SK-N-SH treated with all-trans-retinoic acid at 6 μM for 48 hours (cell line): Measurements from ENCODE around the gene WAPL.
"Not testable (repeated sequence)": the region's sequence is repeated elsewhere in the genome, so short reads cannot be mapped to it uniquely, and the experiment has no call there.

Source experiments
- ATAC-seq: fragments of 200-7000 bp; cut with Tn5 transposase; 3 replicates; pipeline ENCODE4 v1.9.1; 2020; ENCODE audit warnings: mild to moderate bottlenecking, moderate library complexity
- ARNTL ChIP-seq: fragments of 450-650 bp; formaldehyde crosslinking; IDR thresholded peaks from 2 replicates; pipeline ENCODE4 v1.5.0; 2020; ENCODE audit warnings: low read depth, mild to moderate bottlenecking, moderate library complexity, borderline replicate concordance
- BACH2 ChIP-seq: fragments of 250-450 bp; sonication (Bioruptor Pico); IDR thresholded peaks from 2 replicates; pipeline ENCODE4 v1.9.0; 2021; ENCODE audit warnings: mild to moderate bottlenecking, borderline replicate concordance
- CSDC2 ChIP-seq: fragments of 250-450 bp; sonication (Bioruptor Pico); IDR thresholded peaks from 2 replicates; pipeline ENCODE4 v1.5.0; 2020; ENCODE audit warnings: mild to moderate bottlenecking, moderate library complexity
- ESRRG ChIP-seq: fragments of 250-450 bp; sonication (Bioruptor Pico); IDR thresholded peaks from 2 replicates; pipeline ENCODE4 v1.6.1; 2021; ENCODE audit warnings: mild to moderate bottlenecking
- GLIS3 ChIP-seq: fragments of 250-450 bp; sonication (Bioruptor Pico); IDR thresholded peaks from 2 replicates; pipeline ENCODE4 v1.5.0; 2020; ENCODE audit warnings: mild to moderate bottlenecking, moderate library complexity
- ISL1 ChIP-seq: fragments of 250-450 bp; sonication (Bioruptor Pico); IDR thresholded peaks from 2 replicates; pipeline ENCODE4 v2.1.2; 2022; ENCODE audit warnings: mild to moderate bottlenecking, moderate library complexity
- OSR1 ChIP-seq: fragments of 250-450 bp; sonication (Bioruptor Pico); IDR thresholded peaks from 2 replicates; pipeline ENCODE4 v1.8.0; 2022; ENCODE audit warnings: moderate library complexity, mild to moderate bottlenecking, inconsistent platforms
- PPARA ChIP-seq: fragments of 250-450 bp; sonication (Bioruptor Pico); IDR thresholded peaks from 2 replicates; pipeline ENCODE4 v1.5.0; 2020; ENCODE audit warnings: mild to moderate bottlenecking, borderline replicate concordance
- RARB ChIP-seq: fragments of 250-450 bp; sonication (Bioruptor Pico); IDR thresholded peaks from 2 replicates; pipeline ENCODE4 v1.8.0; 2021; ENCODE audit warnings: mild to moderate bottlenecking, moderate library complexity
- SNAI2 ChIP-seq: fragments of 250-450 bp; sonication (Bioruptor Pico); IDR thresholded peaks from 2 replicates; pipeline ENCODE4 v1.5.0; 2020; ENCODE audit warnings: mild to moderate bottlenecking, moderate library complexity
- TCF4 ChIP-seq: fragments of 250-450 bp; sonication (Bioruptor Pico); IDR thresholded peaks from 2 replicates; pipeline ENCODE4 v1.8.0; 2021; ENCODE audit warnings: mild to moderate bottlenecking, moderate library complexity, borderline replicate concordance
- TOX ChIP-seq: fragments of 250-450 bp; sonication (Bioruptor Pico); IDR thresholded peaks from 2 replicates; pipeline ENCODE4 v1.8.0; 2021; ENCODE audit warnings: mild to moderate bottlenecking, moderate library complexity, borderline replicate concordance
- ZC3H10 ChIP-seq: fragments of 250-450 bp; sonication (Bioruptor Pico); IDR thresholded peaks from 2 replicates; pipeline ENCODE4 v1.5.1; 2021; ENCODE audit warnings: mild to moderate bottlenecking, moderate library complexity
- ZFP3 ChIP-seq: fragments of 250-450 bp; sonication (Bioruptor Pico); IDR thresholded peaks from 2 replicates; pipeline ENCODE4 v1.5.0; 2020; ENCODE audit warnings: mild to moderate bottlenecking, moderate library complexity
- ZFP30 ChIP-seq: fragments of 450-650 bp; formaldehyde crosslinking; IDR thresholded peaks from 2 replicates; pipeline ENCODE4 v1.5.0; 2022; ENCODE audit warnings: mild to moderate bottlenecking, moderate library complexity
- ZNF565 ChIP-seq: fragments of 450-650 bp; formaldehyde crosslinking; conservative IDR thresholded peaks from 2 replicates; pipeline ENCODE4 v1.5.0; 2020; ENCODE audit warnings: low read depth, mild to moderate bottlenecking, moderate library complexity
- ZNF70 ChIP-seq: fragments of 450-650 bp; formaldehyde crosslinking; IDR thresholded peaks from 2 replicates; pipeline ENCODE4 v1.5.0; 2020; ENCODE audit warnings: mild to moderate bottlenecking, moderate library complexity
- ZNF8 ChIP-seq: fragments of 450-650 bp; formaldehyde crosslinking; IDR thresholded peaks from 2 replicates; pipeline ENCODE4 v1.5.0; 2020; ENCODE audit warnings: mild to moderate bottlenecking, moderate library complexity
- TF ChIP-seq, protein P1 (sequence below): fragments of 250-450 bp; sonication (Bioruptor Pico); IDR thresholded peaks from 2 replicates; pipeline ENCODE4 v1.5.1; 2020; ENCODE audit warnings: low read depth, mild to moderate bottlenecking, moderate library complexity
- TF ChIP-seq, protein P2 (sequence below): fragments of 250-450 bp; sonication (Bioruptor Pico); IDR thresholded peaks from 2 replicates; pipeline ENCODE4 v1.5.1; 2021; ENCODE audit warnings: mild to moderate bottlenecking, moderate library complexity
- TF ChIP-seq, protein P3 (sequence below): fragments of 250-450 bp; sonication (Bioruptor Pico); IDR thresholded peaks from 2 replicates; pipeline ENCODE4 v1.5.0; 2020; ENCODE audit warnings: mild to moderate bottlenecking, moderate library complexity

WAPL gene

DNA sequence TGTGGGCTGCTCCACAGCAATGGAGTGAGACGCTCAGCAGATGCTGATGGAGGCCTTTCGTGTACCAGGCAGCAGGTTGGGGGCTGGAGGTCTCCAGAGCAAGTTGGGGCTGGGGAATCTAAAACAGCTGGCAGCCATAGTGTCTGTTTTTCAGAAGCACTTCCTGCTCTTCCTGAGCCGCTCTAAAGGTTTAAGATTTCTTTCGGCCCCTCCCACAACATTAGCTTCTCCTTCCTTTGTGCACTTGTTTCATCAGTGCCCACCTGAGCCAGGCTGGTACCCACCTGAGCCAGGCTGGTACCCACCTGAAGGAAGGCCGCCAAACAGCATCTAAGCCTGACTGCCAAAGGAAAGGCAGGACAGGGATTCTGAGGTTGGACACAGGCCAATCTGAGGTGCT lies 18.4 kb upstream of the WAPL start:
- no peak for ATAC-seq

DNA sequence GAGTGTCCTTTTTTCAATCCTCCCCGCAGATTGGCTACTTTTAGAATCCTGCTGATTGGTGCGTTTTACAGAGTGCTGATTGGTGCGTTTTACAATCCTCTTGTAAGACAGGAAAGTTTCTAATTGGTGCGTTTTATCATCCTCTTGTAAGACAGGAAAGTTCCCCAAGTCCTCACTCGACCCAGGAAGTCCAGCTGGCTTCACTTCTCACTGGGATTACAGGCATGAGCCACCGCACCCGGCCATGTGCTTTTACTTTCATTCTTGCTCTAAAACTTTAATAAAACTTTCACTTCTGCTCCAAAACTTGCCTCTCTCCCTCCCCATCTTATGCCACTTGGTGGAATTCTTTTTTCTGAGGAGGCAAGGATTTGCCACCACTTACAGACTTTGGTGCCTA lies 17.0 kb upstream of the WAPL start:
- TF ChIP-seq, protein P1, sequence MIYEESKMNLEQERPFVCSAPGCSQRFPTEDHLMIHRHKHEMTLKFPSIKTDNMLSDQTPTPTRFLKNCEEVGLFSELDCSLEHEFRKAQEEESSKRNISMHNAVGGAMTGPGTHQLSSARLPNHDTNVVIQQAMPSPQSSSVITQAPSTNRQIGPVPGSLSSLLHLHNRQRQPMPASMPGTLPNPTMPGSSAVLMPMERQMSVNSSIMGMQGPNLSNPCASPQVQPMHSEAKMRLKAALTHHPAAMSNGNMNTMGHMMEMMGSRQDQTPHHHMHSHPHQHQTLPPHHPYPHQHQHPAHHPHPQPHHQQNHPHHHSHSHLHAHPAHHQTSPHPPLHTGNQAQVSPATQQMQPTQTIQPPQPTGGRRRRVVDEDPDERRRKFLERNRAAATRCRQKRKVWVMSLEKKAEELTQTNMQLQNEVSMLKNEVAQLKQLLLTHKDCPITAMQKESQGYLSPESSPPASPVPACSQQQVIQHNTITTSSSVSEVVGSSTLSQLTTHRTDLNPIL = no peak
- TF ChIP-seq ZNF565 (CRISPR knock-in tag) = no peak
- no peak for TF ChIP-seq ISL1 (CRISPR knock-in tag)
- TF ChIP-seq TOX (CRISPR knock-in tag) = no peak
- TF ChIP-seq CSDC2 = no peak
- no peak for ATAC-seq

More for the DNA sequence above, 18.4 kb upstream of the WAPL start:
- TF ChIP-seq PPARA (CRISPR knock-in tag) (no peak), ZNF70 (CRISPR knock-in tag) (no peak), TCF4 (CRISPR knock-in tag) (no peak), GLIS3 (no peak), ESRRG (CRISPR knock-in tag) (no peak)
- TF ChIP-seq, protein P1 = no peak

DNA sequence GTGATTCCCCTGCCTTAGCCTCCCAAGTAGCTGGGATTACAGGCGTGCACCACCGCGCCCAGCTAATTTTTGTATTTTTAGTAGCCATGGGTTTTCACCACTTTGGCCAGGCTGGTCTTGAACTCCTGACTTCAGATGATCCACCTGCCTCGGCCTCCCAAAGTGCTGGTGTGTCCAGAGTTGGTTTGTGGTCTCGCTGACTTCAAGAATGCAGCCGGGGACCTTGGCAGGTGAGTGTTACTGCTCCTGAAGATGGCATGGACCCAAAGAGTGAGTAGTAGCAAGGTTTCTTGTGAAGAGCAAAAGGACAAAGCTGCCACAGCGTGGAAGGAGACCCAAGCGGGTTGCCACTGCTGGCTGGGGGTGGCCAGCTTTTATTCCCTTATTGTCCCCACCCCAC lies 16.4 kb upstream of the WAPL start:
- ATAC-seq = not testable (repeated sequence)

DNA sequence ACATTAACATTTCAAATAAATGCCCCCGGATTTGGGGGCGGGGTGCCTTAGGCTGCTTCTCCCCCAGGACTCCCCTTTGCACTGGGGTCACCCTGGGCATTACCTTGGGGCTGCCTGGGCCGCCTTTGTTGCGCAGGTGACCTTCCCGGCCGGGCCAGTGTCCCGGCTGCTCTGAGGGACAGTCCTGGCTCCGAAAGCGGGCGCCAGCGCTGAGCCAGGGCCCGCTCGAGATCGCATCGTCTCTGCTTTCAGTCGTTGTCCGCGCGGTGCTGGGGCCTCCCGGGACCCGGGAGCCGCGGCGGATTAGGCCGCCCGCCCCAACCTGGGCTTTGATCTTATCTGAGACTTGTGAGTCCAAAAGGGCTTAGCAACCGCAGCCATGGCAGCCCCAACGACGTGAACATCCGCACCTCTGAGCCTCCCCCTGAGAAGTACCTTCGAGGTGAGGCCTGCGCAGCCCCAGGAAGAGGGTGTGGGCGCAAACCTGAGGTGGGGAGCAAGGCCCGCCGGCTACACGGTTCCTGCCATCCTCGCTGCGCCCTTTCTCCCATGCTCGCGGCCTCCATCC lies 14.8 kb upstream of the WAPL start:
- no peak for ATAC-seq
- TF ChIP-seq ZC3H10 (CRISPR knock-in tag) = no peak
- TF ChIP-seq PPARA (CRISPR knock-in tag) = no peak
- TF ChIP-seq TOX (CRISPR knock-in tag) = no peak
- TF ChIP-seq ARNTL (CRISPR knock-in tag) = no peak
- no peak for TF ChIP-seq ZNF8 (CRISPR knock-in tag)
- TF ChIP-seq, protein P2, sequence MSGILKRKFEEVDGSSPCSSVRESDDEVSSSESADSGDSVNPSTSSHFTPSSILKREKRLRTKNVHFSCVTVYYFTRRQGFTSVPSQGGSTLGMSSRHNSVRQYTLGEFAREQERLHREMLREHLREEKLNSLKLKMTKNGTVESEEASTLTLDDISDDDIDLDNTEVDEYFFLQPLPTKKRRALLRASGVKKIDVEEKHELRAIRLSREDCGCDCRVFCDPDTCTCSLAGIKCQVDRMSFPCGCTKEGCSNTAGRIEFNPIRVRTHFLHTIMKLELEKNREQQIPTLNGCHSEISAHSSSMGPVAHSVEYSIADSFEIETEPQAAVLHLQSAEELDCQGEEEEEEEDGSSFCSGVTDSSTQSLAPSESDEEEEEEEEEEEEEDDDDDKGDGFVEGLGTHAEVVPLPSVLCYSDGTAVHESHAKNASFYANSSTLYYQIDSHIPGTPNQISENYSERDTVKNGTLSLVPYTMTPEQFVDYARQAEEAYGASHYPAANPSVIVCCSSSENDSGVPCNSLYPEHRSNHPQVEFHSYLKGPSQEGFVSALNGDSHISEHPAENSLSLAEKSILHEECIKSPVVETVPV (CRISPR knock-in tag) = no peak
- no peak for TF ChIP-seq OSR1 (CRISPR knock-in tag)
- TF ChIP-seq ZFP3 (CRISPR knock-in tag) = no peak
- TF ChIP-seq, protein P3, sequence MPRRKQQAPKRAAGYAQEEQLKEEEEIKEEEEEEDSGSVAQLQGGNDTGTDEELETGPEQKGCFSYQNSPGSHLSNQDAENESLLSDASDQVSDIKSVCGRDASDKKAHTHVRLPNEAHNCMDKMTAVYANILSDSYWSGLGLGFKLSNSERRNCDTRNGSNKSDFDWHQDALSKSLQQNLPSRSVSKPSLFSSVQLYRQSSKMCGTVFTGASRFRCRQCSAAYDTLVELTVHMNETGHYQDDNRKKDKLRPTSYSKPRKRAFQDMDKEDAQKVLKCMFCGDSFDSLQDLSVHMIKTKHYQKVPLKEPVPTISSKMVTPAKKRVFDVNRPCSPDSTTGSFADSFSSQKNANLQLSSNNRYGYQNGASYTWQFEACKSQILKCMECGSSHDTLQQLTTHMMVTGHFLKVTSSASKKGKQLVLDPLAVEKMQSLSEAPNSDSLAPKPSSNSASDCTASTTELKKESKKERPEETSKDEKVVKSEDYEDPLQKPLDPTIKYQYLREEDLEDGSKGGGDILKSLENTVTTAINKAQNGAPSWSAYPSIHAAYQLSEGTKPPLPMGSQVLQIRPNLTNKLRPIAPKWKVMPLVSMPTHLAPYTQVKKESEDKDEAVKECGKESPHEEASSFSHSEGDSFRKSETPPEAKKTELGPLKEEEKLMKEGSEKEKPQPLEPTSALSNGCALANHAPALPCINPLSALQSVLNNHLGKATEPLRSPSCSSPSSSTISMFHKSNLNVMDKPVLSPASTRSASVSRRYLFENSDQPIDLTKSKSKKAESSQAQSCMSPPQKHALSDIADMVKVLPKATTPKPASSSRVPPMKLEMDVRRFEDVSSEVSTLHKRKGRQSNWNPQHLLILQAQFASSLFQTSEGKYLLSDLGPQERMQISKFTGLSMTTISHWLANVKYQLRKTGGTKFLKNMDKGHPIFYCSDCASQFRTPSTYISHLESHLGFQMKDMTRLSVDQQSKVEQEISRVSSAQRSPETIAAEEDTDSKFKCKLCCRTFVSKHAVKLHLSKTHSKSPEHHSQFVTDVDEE (CRISPR knock-in tag) = no peak
- TF ChIP-seq ZFP30 (CRISPR knock-in tag) = no peak
- no peak for TF ChIP-seq ESRRG (CRISPR knock-in tag)
- no peak for TF ChIP-seq RARB
- no peak for TF ChIP-seq BACH2
- no peak for TF ChIP-seq GLIS3
- TF ChIP-seq CSDC2 = no peak
- TF ChIP-seq SNAI2 = no peak
- TF ChIP-seq ISL1 (CRISPR knock-in tag) = no peak

DNA sequence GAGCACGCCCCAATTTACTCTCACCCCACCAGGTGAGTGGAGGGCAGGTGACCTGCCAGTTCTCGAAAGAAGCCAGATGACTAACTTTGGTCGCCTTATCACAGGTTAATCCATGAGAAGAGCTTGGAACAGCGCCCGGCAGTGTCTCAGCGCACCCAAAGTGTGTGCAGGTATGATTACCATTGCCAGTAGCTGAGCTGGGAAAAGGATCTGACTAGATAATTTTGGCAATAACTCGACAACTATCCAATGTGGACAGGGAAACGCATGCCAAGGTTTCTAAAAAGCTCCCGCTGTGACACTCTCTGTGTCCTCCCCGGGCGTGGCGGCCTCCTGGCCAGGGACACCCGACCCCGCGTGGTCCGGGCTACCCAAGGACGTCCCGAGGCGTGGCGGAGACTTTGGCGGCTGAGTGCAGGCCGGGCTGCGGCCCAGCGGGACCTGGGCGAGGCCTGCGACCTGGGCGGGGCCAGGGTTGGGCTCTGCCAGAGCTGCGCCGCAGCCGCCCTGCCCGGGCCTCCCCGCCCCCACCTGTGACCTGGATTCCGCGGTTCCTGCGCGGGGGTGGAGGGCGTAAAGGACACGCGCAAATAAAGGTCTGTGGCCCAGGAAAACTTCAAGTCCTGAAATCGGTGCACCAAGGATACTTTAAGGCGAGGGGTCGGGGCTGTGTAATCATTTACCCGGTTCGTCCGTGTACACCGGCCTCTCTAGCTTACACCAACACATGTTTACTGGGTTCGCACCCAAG lies 13.7 kb upstream of the WAPL start:
- no peak for ATAC-seq

More for the DNA sequence above, 13.7 kb upstream of the WAPL start:
- no peak for TF ChIP-seq ZFP3 (CRISPR knock-in tag)
- TF ChIP-seq ESRRG (CRISPR knock-in tag) = no peak
